D721Med (cell line): ENCODE data around the gene RMC1.
A peak's percentile ranks its signal among the peaks of the same experiment; 100 is the strongest.

ENCODE experiments used
- DNase-seq: peaks from one replicate; pipeline ENCODE4 v3.0.0; 2011; ENCODE audit warnings: low spot score; ENCODE audit not compliant: insufficient read length
- FAIRE-seq: peaks from 2 replicates; lab custom pipeline; 2011; peaks lifted over from hg19 to GRCh38; lab: Jason Lieb, UNC
- TF ChIP-seq, protein P1 (sequence below): IDR thresholded peaks from 2 replicates; pipeline ENCODE4 v1.5.1; 2012; ENCODE audit warnings: mild to moderate bottlenecking, control low read depth; ENCODE audit not compliant: insufficient read depth; ENCODE audit errors: missing control alignments

Gene RMC1

GRCh38 chr18:23462876-23463275 is 40.4 kb upstream of the RMC1 start:
- TF ChIP-seq, protein P1, sequence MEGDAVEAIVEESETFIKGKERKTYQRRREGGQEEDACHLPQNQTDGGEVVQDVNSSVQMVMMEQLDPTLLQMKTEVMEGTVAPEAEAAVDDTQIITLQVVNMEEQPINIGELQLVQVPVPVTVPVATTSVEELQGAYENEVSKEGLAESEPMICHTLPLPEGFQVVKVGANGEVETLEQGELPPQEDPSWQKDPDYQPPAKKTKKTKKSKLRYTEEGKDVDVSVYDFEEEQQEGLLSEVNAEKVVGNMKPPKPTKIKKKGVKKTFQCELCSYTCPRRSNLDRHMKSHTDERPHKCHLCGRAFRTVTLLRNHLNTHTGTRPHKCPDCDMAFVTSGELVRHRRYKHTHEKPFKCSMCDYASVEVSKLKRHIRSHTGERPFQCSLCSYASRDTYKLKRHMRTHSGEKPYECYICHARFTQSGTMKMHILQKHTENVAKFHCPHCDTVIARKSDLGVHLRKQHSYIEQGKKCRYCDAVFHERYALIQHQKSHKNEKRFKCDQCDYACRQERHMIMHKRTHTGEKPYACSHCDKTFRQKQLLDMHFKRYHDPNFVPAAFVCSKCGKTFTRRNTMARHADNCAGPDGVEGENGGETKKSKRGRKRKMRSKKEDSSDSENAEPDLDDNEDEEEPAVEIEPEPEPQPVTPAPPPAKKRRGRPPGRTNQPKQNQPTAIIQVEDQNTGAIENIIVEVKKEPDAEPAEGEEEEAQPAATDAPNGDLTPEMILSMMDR = no peak
- FAIRE-seq = peak; percentile 82

GRCh38 chr18:23468753-23469459 is 34.4 kb upstream of the RMC1 start:
- FAIRE-seq (no peak), DNase-seq (no peak)
- TF ChIP-seq, protein P1 = no peak

More at GRCh38 chr18:23462876-23463275, 40.4 kb upstream of the RMC1 start:
- DNase-seq = no peak

- TF ChIP-seq, protein P1 = no peak
- FAIRE-seq = no peak
Observed at GRCh38 chr18:23470620-23471387, 32.5 kb upstream of the RMC1 start.

GRCh38 chr18:23471486-23471885 is 31.8 kb upstream of the RMC1 start:
- DNase-seq (no peak), FAIRE-seq (no peak)
- TF ChIP-seq, protein P1 = no peak

More at GRCh38 chr18:23470620-23471387, 32.5 kb upstream of the RMC1 start:
- DNase-seq = no peak

- FAIRE-seq = no peak
- no peak for DNase-seq
- TF ChIP-seq, protein P1 = no peak
Observed at GRCh38 chr18:23479829-23480505, 23.3 kb upstream of the RMC1 start.

GRCh38 chr18:23484561-23485182 is 18.6 kb upstream of the RMC1 start:
- DNase-seq = no peak
- TF ChIP-seq, protein P1 = no peak
- FAIRE-seq = no peak
